ENCODE measurements around the gene MYO10.

- no peak for TF ChIP-seq POLR2A (IDR thresholded peaks at IDR 0.05)
- TF ChIP-seq CTCF (IDR thresholded peaks at IDR 0.05): no peak
Measured at GRCh38 chr5:16983972-16984371, 47.9 kb upstream of the MYO10 start.

Data from Peyer's patch (tissue), 4 donors.